ENCODE data around the gene MFAP4.
"Not testable (repeated sequence)": the region's sequence is repeated elsewhere in the genome, so short reads cannot be mapped to it uniquely, and the experiment has no call there.

MFAP4 gene

GRCh38 chr17:19369846-19370492 is 17.0 kb downstream of the MFAP4 start:
- no peak for DNase-seq

- DNase-seq = no peak
Observed at GRCh38 chr17:19369107-19369778, 17.7 kb downstream of the MFAP4 start.

GRCh38 chr17:19368229-19368628 is 18.8 kb downstream of the MFAP4 start:
- no peak for DNase-seq

- DNase-seq = no peak
Observed at GRCh38 chr17:19366637-19366972, 20.4 kb downstream of the MFAP4 start.

- no peak for DNase-seq
Observed at GRCh38 chr17:19365833-19366636, 21.0 kb downstream of the MFAP4 start.

GRCh38 chr17:19365499-19365817 is 21.5 kb downstream of the MFAP4 start:
- no peak for DNase-seq

GRCh38 chr17:19364699-19365498 is 22.1 kb downstream of the MFAP4 start:
- DNase-seq = no peak

GRCh38 chr17:19363460-19364035 is 23.4 kb downstream of the MFAP4 start:
- DNase-seq = no peak

GRCh38 chr17:19363114-19363438 is 23.9 kb downstream of the MFAP4 start:
- DNase-seq = no peak

GRCh38 chr17:19362277-19363113 is 24.5 kb downstream of the MFAP4 start, which contains the start of gene B9D1:
B9D1 (minus strand) TSS chr17:19362723; CDS start chr17:19362569, 154 bp downstream.
- DNase-seq = peak; percentile 93

- no peak for DNase-seq
Observed at GRCh38 chr17:19361944-19362276, 25.1 kb downstream of the MFAP4 start.

GRCh38 chr17:19361326-19361725 is 25.7 kb downstream of the MFAP4 start:
- DNase-seq = no peak

GRCh38 chr17:19360772-19361171 is 26.2 kb downstream of the MFAP4 start:
- no peak for DNase-seq

GRCh38 chr17:19359856-19360255 is 27.1 kb downstream of the MFAP4 start:
- DNase-seq = no peak

GRCh38 chr17:19359151-19359550 is 27.8 kb downstream of the MFAP4 start:
- no peak for DNase-seq

- no peak for DNase-seq
Observed at GRCh38 chr17:19357761-19358160, 29.2 kb downstream of the MFAP4 start.

GRCh38 chr17:19357351-19357750 is 29.6 kb downstream of the MFAP4 start:
- DNase-seq = no peak

- DNase-seq = no peak
Observed at GRCh38 chr17:19354748-19355147, 32.2 kb downstream of the MFAP4 start.

GRCh38 chr17:19353401-19353800 is 33.6 kb downstream of the MFAP4 start:
- DNase-seq = not testable (repeated sequence)

GRCh38 chr17:19348806-19349205 is 38.2 kb downstream of the MFAP4 start:
- no peak for DNase-seq

GRCh38 chr17:19348081-19348650 is 38.8 kb downstream of the MFAP4 start:
- no peak for DNase-seq

Measured in effector CD4-positive, alpha-beta T cell (primary cell).